Measurements from ENCODE around the gene CCDC70. TPM values are rescaled to one million over a fixed set of nuclear protein-coding genes. Genes with fewer than 3 reads are reported as not detected.

Gene CCDC70
- total RNA-seq, 1 donor from 2014 or later: not detected

DNA sequence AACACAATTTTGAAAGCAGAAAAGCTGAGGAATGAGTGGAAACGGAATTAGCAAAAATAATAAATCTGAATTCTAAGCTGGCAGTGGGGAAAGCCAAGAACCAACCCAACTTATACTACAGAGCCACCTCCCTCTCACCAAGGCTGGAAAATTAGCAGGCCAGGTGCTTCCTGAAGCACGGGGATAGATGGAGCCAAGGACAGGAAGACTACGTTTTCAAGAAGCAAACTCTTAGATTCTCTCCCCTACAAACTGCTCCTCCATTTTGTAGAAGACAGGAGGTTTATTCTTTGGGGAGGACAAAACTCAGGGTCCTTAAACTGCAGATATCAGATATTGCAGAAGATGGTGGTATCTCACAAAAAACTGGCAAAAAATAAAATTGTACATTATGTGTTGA lies 8.8 kb downstream of the CCDC70 start:
- Histone ChIP-seq H3K27ac (ENCODE audit: low read depth, low read length) (no peak overlapping the region), H4K20me1 (ENCODE audit: insufficient read depth, low read length) (no peaks in the 10 kb centered on the region), H3K27me3 (ENCODE audit: insufficient read depth, low read length) (peaks cover 10% of the 10 kb centered on the region), H3K79me2 (ENCODE audit: insufficient read depth, low read length) (no peaks in the 10 kb centered on the region), H3K36me3 (ENCODE audit: insufficient read depth, low read length) (no peaks in the 10 kb centered on the region), H2AFZ (ENCODE audit: low read depth, low read length) (no peak overlapping the region), H3K4me1 (ENCODE audit: insufficient read depth, low read length) (no peaks in the 10 kb centered on the region), H3K9me3 (ENCODE audit: insufficient read depth, low read depth, low read length) (no peaks in the 10 kb centered on the region), H3K4me3 (ENCODE audit: insufficient read depth, low read depth, low read length) (no peak overlapping the region), H3K4me2 (ENCODE audit: low read length) (no peak overlapping the region), H3K9ac (ENCODE audit: low read length) (no peak overlapping the region)
- TF ChIP-seq EZH2 (IDR thresholded peaks at IDR 0.05; ENCODE audit: insufficient read depth, low read length): no peak
- TF ChIP-seq, protein P1, sequence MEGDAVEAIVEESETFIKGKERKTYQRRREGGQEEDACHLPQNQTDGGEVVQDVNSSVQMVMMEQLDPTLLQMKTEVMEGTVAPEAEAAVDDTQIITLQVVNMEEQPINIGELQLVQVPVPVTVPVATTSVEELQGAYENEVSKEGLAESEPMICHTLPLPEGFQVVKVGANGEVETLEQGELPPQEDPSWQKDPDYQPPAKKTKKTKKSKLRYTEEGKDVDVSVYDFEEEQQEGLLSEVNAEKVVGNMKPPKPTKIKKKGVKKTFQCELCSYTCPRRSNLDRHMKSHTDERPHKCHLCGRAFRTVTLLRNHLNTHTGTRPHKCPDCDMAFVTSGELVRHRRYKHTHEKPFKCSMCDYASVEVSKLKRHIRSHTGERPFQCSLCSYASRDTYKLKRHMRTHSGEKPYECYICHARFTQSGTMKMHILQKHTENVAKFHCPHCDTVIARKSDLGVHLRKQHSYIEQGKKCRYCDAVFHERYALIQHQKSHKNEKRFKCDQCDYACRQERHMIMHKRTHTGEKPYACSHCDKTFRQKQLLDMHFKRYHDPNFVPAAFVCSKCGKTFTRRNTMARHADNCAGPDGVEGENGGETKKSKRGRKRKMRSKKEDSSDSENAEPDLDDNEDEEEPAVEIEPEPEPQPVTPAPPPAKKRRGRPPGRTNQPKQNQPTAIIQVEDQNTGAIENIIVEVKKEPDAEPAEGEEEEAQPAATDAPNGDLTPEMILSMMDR (IDR thresholded peaks at IDR 0.05; ENCODE audit: insufficient read depth, low read depth, low read length): no peak
- no peak for FAIRE-seq
- H3K27me3 Mint-ChIP-seq (ENCODE audit: low read depth, unreplicated experiment): peaks cover 11% of the 10 kb centered on the region
- H3K9me3 Mint-ChIP-seq (ENCODE audit: unreplicated experiment): peaks cover 2% of the 10 kb centered on the region
- no peak overlapping the region for H3K4me3 Mint-ChIP-seq (ENCODE audit: unreplicated experiment)
- no peak overlapping the region for H3K27ac Mint-ChIP-seq (ENCODE audit: unreplicated experiment)
- no peaks in the 10 kb centered on the region for H3K4me1 Mint-ChIP-seq (ENCODE audit: low read depth, unreplicated experiment)
- H3K36me3 Mint-ChIP-seq (ENCODE audit: low read depth, unreplicated experiment): no peaks in the 10 kb centered on the region
- no peak for DNase-seq (ENCODE audit: low read depth)

DNA sequence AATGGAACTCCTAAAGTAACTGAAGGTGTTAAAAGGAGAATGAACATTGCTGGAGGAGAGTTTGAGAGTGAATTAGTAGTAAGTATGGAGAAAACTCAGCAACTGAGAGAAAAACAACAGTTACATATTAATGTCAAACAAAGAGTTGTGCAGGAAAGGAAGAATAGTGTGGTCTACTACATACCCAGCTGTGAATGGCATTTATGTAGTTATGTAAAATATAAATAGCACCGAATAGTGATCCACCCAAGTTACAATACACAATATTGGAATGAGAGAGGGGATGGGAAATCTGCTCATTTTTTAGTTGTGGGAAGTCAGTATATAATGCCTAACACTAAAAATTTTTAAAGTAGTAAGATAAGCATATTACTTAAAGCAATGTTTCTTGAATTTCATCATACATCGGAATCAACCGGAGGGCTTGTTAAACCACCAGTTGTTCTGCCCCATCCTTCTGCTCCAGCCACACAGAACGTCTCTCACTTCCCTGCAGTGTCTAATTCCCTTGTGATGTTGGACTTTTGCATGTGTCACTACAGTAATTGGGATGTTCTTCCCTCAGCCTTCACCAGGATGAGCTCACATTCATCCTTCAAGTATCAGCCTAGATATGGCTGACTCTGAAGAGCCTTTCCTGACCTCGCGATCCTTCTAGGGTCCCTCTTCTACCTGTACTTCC lies 11.5 kb downstream of the CCDC70 start:
- Histone ChIP-seq H3K9ac (ENCODE audit: low read length) (no peak overlapping the region), H3K9me3 (ENCODE audit: insufficient read depth, low read depth, low read length) (no peaks in the 10 kb centered on the region), H3K4me3 (ENCODE audit: insufficient read depth, low read depth, low read length) (no peak overlapping the region), H3K4me2 (ENCODE audit: low read length) (no peak overlapping the region), H3K79me2 (ENCODE audit: insufficient read depth, low read length) (no peaks in the 10 kb centered on the region), H4K20me1 (ENCODE audit: insufficient read depth, low read length) (no peaks in the 10 kb centered on the region), H3K4me1 (ENCODE audit: insufficient read depth, low read length) (no peaks in the 10 kb centered on the region), H3K27me3 (ENCODE audit: insufficient read depth, low read length) (peaks cover 13% of the 10 kb centered on the region), H3K36me3 (ENCODE audit: insufficient read depth, low read length) (no peaks in the 10 kb centered on the region), H2AFZ (ENCODE audit: low read depth, low read length) (no peak overlapping the region), H3K27ac (ENCODE audit: low read depth, low read length) (no peak overlapping the region)
- DNase-seq (ENCODE audit: low read depth) (no peak), FAIRE-seq (no peak)
- Mint-ChIP-seq H3K9me3 (ENCODE audit: unreplicated experiment) (peaks cover 2% of the 10 kb centered on the region), H3K36me3 (ENCODE audit: low read depth, unreplicated experiment) (no peaks in the 10 kb centered on the region), H3K27ac (ENCODE audit: unreplicated experiment) (no peak overlapping the region), H3K4me1 (ENCODE audit: low read depth, unreplicated experiment) (no peaks in the 10 kb centered on the region), H3K4me3 (ENCODE audit: unreplicated experiment) (no peak overlapping the region), H3K27me3 (ENCODE audit: low read depth, unreplicated experiment) (peaks cover 15% of the 10 kb centered on the region)
- no peak for TF ChIP-seq EZH2 (IDR thresholded peaks at IDR 0.05; ENCODE audit: insufficient read depth, low read length)
- TF ChIP-seq, protein P1 (IDR thresholded peaks at IDR 0.05; ENCODE audit: insufficient read depth, low read depth, low read length): no peak

DNA sequence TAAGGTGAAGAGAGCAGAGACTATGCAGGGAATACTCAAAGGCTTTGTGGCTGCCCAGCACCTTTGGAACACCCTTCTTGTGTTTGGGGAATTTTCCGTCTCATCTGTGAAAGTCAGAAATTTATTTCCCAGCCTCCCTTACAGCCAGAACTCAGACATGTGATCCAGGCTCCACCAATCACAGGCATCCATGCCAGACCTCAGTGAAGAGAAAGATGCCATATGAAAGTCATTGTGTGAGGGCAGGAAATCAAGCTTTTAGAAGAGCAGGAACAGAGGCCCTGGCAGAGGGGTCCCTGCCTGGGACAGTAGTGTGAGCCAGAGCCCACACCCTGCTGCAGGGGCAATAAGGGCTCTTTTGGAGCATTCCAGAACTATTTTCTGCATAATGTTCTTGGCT lies 12.1 kb downstream of the CCDC70 start:
- H3K4me2 ChIP-seq (ENCODE audit: low read length): no peak overlapping the region
- DNase-seq (ENCODE audit: low read depth): no peak
- H3K36me3 Mint-ChIP-seq (ENCODE audit: low read depth, unreplicated experiment): no peaks in the 10 kb centered on the region
- H3K36me3 ChIP-seq (ENCODE audit: insufficient read depth, low read length): no peaks in the 10 kb centered on the region
- no peak for FAIRE-seq
- H3K9me3 Mint-ChIP-seq (ENCODE audit: unreplicated experiment): peaks cover 2% of the 10 kb centered on the region
- peaks cover under 1% of the 10 kb centered on the region for H3K4me1 Mint-ChIP-seq (ENCODE audit: low read depth, unreplicated experiment)
- no peak overlapping the region for H3K9ac ChIP-seq (ENCODE audit: low read length)
- H3K4me3 Mint-ChIP-seq (ENCODE audit: unreplicated experiment): no peak overlapping the region
- H3K4me3 ChIP-seq (ENCODE audit: insufficient read depth, low read depth, low read length): no peak overlapping the region
- no peak overlapping the region for H3K27ac ChIP-seq (ENCODE audit: low read depth, low read length)
- no peak for TF ChIP-seq EZH2 (IDR thresholded peaks at IDR 0.05; ENCODE audit: insufficient read depth, low read length)
- TF ChIP-seq, protein P1 (IDR thresholded peaks at IDR 0.05; ENCODE audit: insufficient read depth, low read depth, low read length): no peak
- H3K4me1 ChIP-seq (ENCODE audit: insufficient read depth, low read length): no peaks in the 10 kb centered on the region
- peaks cover 15% of the 10 kb centered on the region for H3K27me3 Mint-ChIP-seq (ENCODE audit: low read depth, unreplicated experiment)
- no peak overlapping the region for H2AFZ ChIP-seq (ENCODE audit: low read depth, low read length)
- H3K79me2 ChIP-seq (ENCODE audit: insufficient read depth, low read length): no peaks in the 10 kb centered on the region
- H3K9me3 ChIP-seq (ENCODE audit: insufficient read depth, low read depth, low read length): no peaks in the 10 kb centered on the region
- no peaks in the 10 kb centered on the region for H4K20me1 ChIP-seq (ENCODE audit: insufficient read depth, low read length)
- peaks cover 11% of the 10 kb centered on the region for H3K27me3 ChIP-seq (ENCODE audit: insufficient read depth, low read length)
- no peak overlapping the region for H3K27ac Mint-ChIP-seq (ENCODE audit: unreplicated experiment)

Data from astrocyte (in vitro differentiated cells and primary cell).